Spleen (tissue), 7 donors: ENCODE results near the gene LYRM7.

ENCODE experiments used
- POLR2A ChIP-seq, 3 donors: fragments of 450-650 bp; IDR thresholded peaks; one replicate each; pipeline ENCODE4 v1.5.1; 2017; ENCODE audit warnings: antibody characterized with exemption in 3 of 3, mild to moderate bottlenecking in 1 of 3
- POLR2AphosphoS5 ChIP-seq, 3 donors: sonication (generic); formaldehyde crosslinking; IDR thresholded peaks; one replicate each; pipeline ENCODE4 v1.5.1; 2017; ENCODE audit warnings: antibody characterized with exemption in 3 of 3
- TF ChIP-seq, protein P1 (sequence below), 11 experiments: fragments of 200-600 bp in 7 of 11; fragments of 450-650 bp in 4 of 11; sonication (generic) in 4 of 11; IDR thresholded peaks in 8 of 11; conservative IDR thresholded peaks in 3 of 11; 1 replicate in 7 of 11; 2 replicates in 4 of 11; pipeline versions ENCODE4 v1.4.0 to v1.8.0; 2016 to 2021; ENCODE audit warnings: antibody characterized with exemption in 11 of 11, inconsistent platforms in 4 of 11, mild to moderate bottlenecking in 1 of 11
- donor health status: DM: no; HTN: no; CAD: no; lungs with moderate emphysema.
- donor health status: DM: no; HTN: no; CAD: no.
- donor health status: DM: no; HTN: no; CAD: no.

DNA sequence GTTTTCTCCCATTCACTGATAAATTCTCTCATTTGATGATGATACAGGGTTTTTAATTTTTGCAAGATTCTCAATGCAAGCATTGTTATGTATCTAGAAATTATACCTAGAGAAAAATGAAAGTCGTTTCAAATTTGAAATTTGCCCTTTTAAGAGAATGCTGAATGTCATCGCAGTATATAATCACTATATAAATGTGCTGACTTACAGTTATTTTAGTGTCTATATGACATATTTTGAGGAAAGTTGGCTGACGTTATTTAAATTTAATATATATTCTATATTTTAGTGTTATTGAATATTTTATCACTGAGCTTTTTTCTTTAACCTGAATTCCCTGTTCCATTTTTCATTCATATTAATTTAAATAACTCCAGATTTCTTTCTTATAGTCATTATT is 29.8 kb downstream of the LYRM7 start:
- TF ChIP-seq, protein P1, sequence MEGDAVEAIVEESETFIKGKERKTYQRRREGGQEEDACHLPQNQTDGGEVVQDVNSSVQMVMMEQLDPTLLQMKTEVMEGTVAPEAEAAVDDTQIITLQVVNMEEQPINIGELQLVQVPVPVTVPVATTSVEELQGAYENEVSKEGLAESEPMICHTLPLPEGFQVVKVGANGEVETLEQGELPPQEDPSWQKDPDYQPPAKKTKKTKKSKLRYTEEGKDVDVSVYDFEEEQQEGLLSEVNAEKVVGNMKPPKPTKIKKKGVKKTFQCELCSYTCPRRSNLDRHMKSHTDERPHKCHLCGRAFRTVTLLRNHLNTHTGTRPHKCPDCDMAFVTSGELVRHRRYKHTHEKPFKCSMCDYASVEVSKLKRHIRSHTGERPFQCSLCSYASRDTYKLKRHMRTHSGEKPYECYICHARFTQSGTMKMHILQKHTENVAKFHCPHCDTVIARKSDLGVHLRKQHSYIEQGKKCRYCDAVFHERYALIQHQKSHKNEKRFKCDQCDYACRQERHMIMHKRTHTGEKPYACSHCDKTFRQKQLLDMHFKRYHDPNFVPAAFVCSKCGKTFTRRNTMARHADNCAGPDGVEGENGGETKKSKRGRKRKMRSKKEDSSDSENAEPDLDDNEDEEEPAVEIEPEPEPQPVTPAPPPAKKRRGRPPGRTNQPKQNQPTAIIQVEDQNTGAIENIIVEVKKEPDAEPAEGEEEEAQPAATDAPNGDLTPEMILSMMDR (IDR thresholded peaks at IDR 0.05 in 8 of 11, conservative IDR thresholded peaks at IDR 0.05 in 3 of 11): no peak
- TF ChIP-seq POLR2AphosphoS5 (IDR thresholded peaks at IDR 0.05) (no peak), POLR2A (IDR thresholded peaks at IDR 0.05) (no peak)
